Epithelial cell of proximal tubule (primary cell): ENCODE data around the gene CALCR. TPM values are rescaled to one million over a fixed set of nuclear protein-coding genes. Genes with fewer than 3 reads are reported as not detected.

Experiments used
- DNase-seq: peaks from one replicate; pipeline ENCODE4 v3.0.0-alpha.2; 2011; ENCODE audit warnings: low read depth
- H3K4me3 ChIP-seq: 2 replicates; pipeline ENCODE4 v1.5.1; 2011; ENCODE audit warnings: low read depth, mild to moderate bottlenecking, low read length
- total RNA-seq: library from RNA; depleted of rRNA; stranded (reverse); fragments of >200 nt; gene quantifications from 2 replicates; pipeline ENCODE4 v1.2.3, GENCODE V29; 2015
- TF ChIP-seq, protein P1 (sequence below): conservative IDR thresholded peaks from 2 replicates; pipeline ENCODE4 v1.5.1; 2012; ENCODE audit warnings: low read depth, mild to moderate bottlenecking, low read length

The CALCR gene
- total RNA-seq, 1 donor from 2014 or later = not detected

GRCh38 chr7:93427107-93427506 is 147.4 kb downstream of the CALCR start:
- TF ChIP-seq, protein P1, sequence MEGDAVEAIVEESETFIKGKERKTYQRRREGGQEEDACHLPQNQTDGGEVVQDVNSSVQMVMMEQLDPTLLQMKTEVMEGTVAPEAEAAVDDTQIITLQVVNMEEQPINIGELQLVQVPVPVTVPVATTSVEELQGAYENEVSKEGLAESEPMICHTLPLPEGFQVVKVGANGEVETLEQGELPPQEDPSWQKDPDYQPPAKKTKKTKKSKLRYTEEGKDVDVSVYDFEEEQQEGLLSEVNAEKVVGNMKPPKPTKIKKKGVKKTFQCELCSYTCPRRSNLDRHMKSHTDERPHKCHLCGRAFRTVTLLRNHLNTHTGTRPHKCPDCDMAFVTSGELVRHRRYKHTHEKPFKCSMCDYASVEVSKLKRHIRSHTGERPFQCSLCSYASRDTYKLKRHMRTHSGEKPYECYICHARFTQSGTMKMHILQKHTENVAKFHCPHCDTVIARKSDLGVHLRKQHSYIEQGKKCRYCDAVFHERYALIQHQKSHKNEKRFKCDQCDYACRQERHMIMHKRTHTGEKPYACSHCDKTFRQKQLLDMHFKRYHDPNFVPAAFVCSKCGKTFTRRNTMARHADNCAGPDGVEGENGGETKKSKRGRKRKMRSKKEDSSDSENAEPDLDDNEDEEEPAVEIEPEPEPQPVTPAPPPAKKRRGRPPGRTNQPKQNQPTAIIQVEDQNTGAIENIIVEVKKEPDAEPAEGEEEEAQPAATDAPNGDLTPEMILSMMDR = no peak
- DNase-seq = no peak
- no peak overlapping the region for H3K4me3 ChIP-seq

GRCh38 chr7:93426155-93426696 is 148.3 kb downstream of the CALCR start:
- TF ChIP-seq, protein P1 = no peak
- no peak overlapping the region for H3K4me3 ChIP-seq
- DNase-seq = no peak

DNA sequence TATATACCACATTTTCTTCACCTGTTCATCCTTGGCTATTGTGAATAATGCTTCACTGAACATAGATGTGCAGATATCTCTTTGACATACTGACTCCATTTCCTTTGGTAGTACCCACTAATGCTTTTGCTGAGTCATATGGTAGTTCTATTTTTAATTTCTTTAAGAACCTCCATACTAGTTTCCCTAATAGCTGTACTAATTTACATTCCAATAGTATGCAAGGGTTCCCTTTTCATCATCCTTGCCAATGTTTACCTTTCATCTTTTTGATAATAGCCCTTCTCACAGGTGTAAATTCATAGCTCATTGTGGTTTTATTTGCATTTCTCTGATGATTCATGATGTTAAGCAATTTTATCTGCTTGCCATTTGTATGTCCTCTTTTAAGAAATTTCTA is 159.9 kb downstream of the CALCR start:
- no peak overlapping the region for H3K4me3 ChIP-seq
- no peak for DNase-seq
- TF ChIP-seq, protein P1 = no peak

- TF ChIP-seq, protein P1 = no peak
- H3K4me3 ChIP-seq = no peak overlapping the region
- no peak for DNase-seq
These were observed 165.2 kb downstream of the CALCR start for GRCh38 chr7:93409324-93409723.

DNA sequence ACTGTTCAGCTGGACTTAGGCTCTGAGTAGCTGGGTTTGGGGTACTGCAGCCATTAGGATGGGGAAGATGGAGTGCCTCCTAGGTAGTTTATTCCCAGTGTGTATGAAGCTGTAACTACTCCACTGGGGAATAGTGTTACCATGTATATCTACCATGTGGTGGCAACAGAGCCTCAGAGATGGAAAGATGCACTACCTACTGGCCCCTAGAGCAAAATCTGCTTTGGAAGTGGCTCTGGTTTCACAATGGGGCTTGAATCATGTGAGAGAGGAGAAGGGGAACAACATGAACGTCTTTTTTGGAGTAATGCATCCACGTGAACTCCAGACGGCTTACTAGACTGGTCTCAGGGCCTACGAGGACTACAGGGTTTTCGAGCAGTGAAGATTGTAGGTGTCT is 167.3 kb downstream of the CALCR start:
- TF ChIP-seq, protein P1 = no peak
- H3K4me3 ChIP-seq = no peak overlapping the region
- no peak for DNase-seq

GRCh38 chr7:93402944-93403343 is 171.6 kb downstream of the CALCR start:
- DNase-seq = no peak
- TF ChIP-seq, protein P1 = no peak
- no peak overlapping the region for H3K4me3 ChIP-seq

GRCh38 chr7:93399642-93400041 is 174.9 kb downstream of the CALCR start:
- no peak for DNase-seq
- TF ChIP-seq, protein P1 = no peak
- no peak overlapping the region for H3K4me3 ChIP-seq
